K562 (cell line): ENCODE results near the gene ANKRD13C. TPM values are rescaled to one million over a fixed set of nuclear protein-coding genes. Genes with fewer than 3 reads are reported as not detected.

Source experiments
- ATAC-seq: fragments of 200-7000 bp; cut with Tn5 transposase; 3 replicates; pipeline ENCODE4 v1.9.1; 2020; ENCODE audit warnings: moderate library complexity
- BruUV-seq: library from RNA; stranded (reverse); fragments of 400-500 nt; replicated peaks from 2 replicates; lab custom pipeline; 2021; lab: Mats Ljungman, UMichigan
- CTCF ChIA-PET: fragments of 300-600 bp; formaldehyde crosslinking; extraction: SDS; loops from one replicate; lab custom pipeline; 2021; ENCODE audit warnings: low intra/inter-chr PET ratio; lab: Yijun Ruan, JAX
- POLR2A ChIA-PET: fragments of 300-600, 350-650 bp; sonication (Branson Sonifier 250); formaldehyde crosslinking; extraction: SDS; loops from one replicate; lab custom pipeline; 2021; ENCODE audit warnings: antibody characterized with exemption, inconsistent platforms; lab: Yijun Ruan, JAX
- DNase-seq, 4 experiments: peaks; one replicate each; pipeline versions ENCODE4 v3.0.0 to v3.0.0-alpha.2; 2011 to 2018; ENCODE audit warnings: low spot score in 3 of 4, mixed read lengths in 3 of 4; ENCODE audit errors: extremely low read depth in 1 of 4
- FAIRE-seq: peaks from 2 replicates; lab custom pipeline; 2011; peaks lifted over from hg19 to GRCh38; lab: Jason Lieb, UNC
- H2AFZ ChIP-seq: 2 replicates; pipeline ENCODE4 v1.6.0; 2011; ENCODE audit warnings: low read depth, low read length, control low read depth, inconsistent platforms
- H3K27ac ChIP-seq: fragments of 200-600 bp; 3 replicates; pipeline ENCODE4 v1.8.0; 2011; ENCODE audit warnings: low read depth, mild to moderate bottlenecking, control low read depth, inconsistent platforms, low read length, moderate library complexity, mixed read lengths; ENCODE audit errors: extremely low read depth
- H3K27me3 ChIP-seq, 2 experiments: fragments of 300-600 bp in 1 of 2; 2 replicates in 1 of 2; 3 replicates in 1 of 2; pipeline versions ENCODE4 v1.6.0 to v1.8.0; 2011; ENCODE audit warnings: inconsistent platforms in 2 of 2, low read length in 2 of 2, mild to moderate bottlenecking in 1 of 2, mixed read lengths in 1 of 2, moderate library complexity in 1 of 2; ENCODE audit not compliant: control insufficient read depth in 2 of 2, insufficient read depth in 2 of 2
- H3K36me3 ChIP-seq: fragments of 300-600 bp; 3 replicates; pipeline ENCODE4 v1.8.0; 2011; ENCODE audit warnings: mild to moderate bottlenecking, low read length, inconsistent platforms; ENCODE audit not compliant: control insufficient read depth, insufficient read depth
- H3K4me1 ChIP-seq, 2 experiments: fragments of 200-600 bp in 1 of 2; replicated peaks in 1 of 2; 2 replicates in 1 of 2; 3 replicates in 1 of 2; pipeline versions ENCODE4 v1.5.1 to v1.8.0; 2011; ENCODE audit warnings: inconsistent platforms in 2 of 2, low read length in 2 of 2, mild to moderate bottlenecking in 1 of 2, mixed read lengths in 1 of 2, moderate library complexity in 1 of 2; ENCODE audit not compliant: control insufficient read depth in 2 of 2, insufficient read depth in 2 of 2
- H3K4me2 ChIP-seq: 2 replicates; pipeline ENCODE4 v1.6.1; 2011; ENCODE audit warnings: low read length, control low read depth, inconsistent platforms, mixed read lengths; ENCODE audit not compliant: insufficient read depth
- H3K4me3 ChIP-seq: fragments of 200-600 bp; sonication (generic), shearing (Covaris generic); 2 replicates; pipeline ENCODE4 v1.5.1; 2016; ENCODE audit warnings: control low read depth, inconsistent platforms
- H3K79me2 ChIP-seq: fragments of 200-600 bp; 3 replicates; pipeline ENCODE4 v1.8.0; 2011; ENCODE audit warnings: low read length, inconsistent platforms; ENCODE audit not compliant: control insufficient read depth, insufficient read depth
- H3K9ac ChIP-seq, 2 experiments: 2 replicates each; pipeline versions ENCODE4 v1.6.0 to v1.6.1; 2011; ENCODE audit warnings: low read depth in 2 of 2, low read length in 2 of 2, control low read depth in 1 of 2, inconsistent platforms in 1 of 2, mild to moderate bottlenecking in 1 of 2, mixed read lengths in 1 of 2; ENCODE audit not compliant: insufficient read depth in 1 of 2
- H3K9me1 ChIP-seq: one replicate; pipeline ENCODE4 v1.6.0; 2011; ENCODE audit warnings: inconsistent platforms, mild to moderate bottlenecking, low read length, moderate library complexity; ENCODE audit not compliant: control insufficient read depth, insufficient read depth
- H3K9me3 ChIP-seq: replicated peaks from 2 replicates; pipeline ENCODE4 v1.5.1; 2011; ENCODE audit warnings: low read depth, low read length, inconsistent platforms; ENCODE audit not compliant: control insufficient read depth, insufficient read depth
- H4K20me1 ChIP-seq: replicated peaks from 2 replicates; pipeline ENCODE4 v1.6.1; 2011; ENCODE audit warnings: low read length, inconsistent platforms, mixed read lengths; ENCODE audit not compliant: control insufficient read depth, insufficient read depth
- CBX5 ChIP-seq: IDR thresholded peaks from 2 replicates; pipeline ENCODE4 v1.6.1; 2014; ENCODE audit warnings: low read depth, borderline replicate concordance
- DLX4 ChIP-seq: fragments of 250-450 bp; sonication (Bioruptor Pico); IDR thresholded peaks from 2 replicates; pipeline ENCODE4 v1.6.1; 2021; ENCODE audit warnings: mild to moderate bottlenecking
- ELF4 ChIP-seq: fragments of 450-650 bp; formaldehyde crosslinking; IDR thresholded peaks from 2 replicates; pipeline ENCODE4 v1.4.0; 2022; ENCODE audit warnings: missing genetic modification characterization
- FOXO4 ChIP-seq: fragments of 450-650 bp; formaldehyde crosslinking; IDR thresholded peaks from 2 replicates; pipeline ENCODE4 v1.4.0; 2020; ENCODE audit warnings: mild to moderate bottlenecking, moderate library complexity
- HDAC6 ChIP-seq: IDR thresholded peaks from 2 replicates; pipeline ENCODE4 v1.6.1; 2012; ENCODE audit warnings: low read depth, mild to moderate bottlenecking, control low read depth, inconsistent platforms, low read length, moderate library complexity
- MTA3 ChIP-seq: fragments of 450-650 bp; formaldehyde crosslinking; IDR thresholded peaks from 2 replicates; pipeline ENCODE4 v1.6.1; 2017; ENCODE audit warnings: mild to moderate bottlenecking, borderline replicate concordance
- NCOA4 ChIP-seq: fragments of 450-650 bp; IDR thresholded peaks from 2 replicates; pipeline ENCODE4 v1.6.1; 2018; ENCODE audit warnings: mild to moderate bottlenecking; ENCODE audit not compliant: partially characterized antibody
- NR4A1 ChIP-seq, 2 experiments: fragments of 250-450 bp in 1 of 2; fragments of 450-650 bp in 1 of 2; sonication (Bioruptor Pico) in 1 of 2; IDR thresholded peaks; 2 replicates each; pipeline versions ENCODE4 v1.4.0 to v1.6.1; 2016 to 2020; ENCODE audit warnings: mild to moderate bottlenecking in 2 of 2, missing compliant biosample characterization in 1 of 2, missing genetic modification characterization in 1 of 2, moderate library complexity in 1 of 2
- PPARD ChIP-seq: fragments of 250-450 bp; sonication (Bioruptor Pico); IDR thresholded peaks from 2 replicates; pipeline ENCODE4 v1.8.0; 2022; ENCODE audit warnings: inconsistent platforms, mild to moderate bottlenecking, moderate library complexity
- RBM14 ChIP-seq: fragments of 200-400 bp; formaldehyde crosslinking; IDR thresholded peaks from 2 replicates; pipeline ENCODE4 v1.6.1; 2018; ENCODE audit warnings: low read depth, mild to moderate bottlenecking, low read length, moderate library complexity, borderline replicate concordance; ENCODE audit not compliant: insufficient read depth
- SPI1 ChIP-seq: IDR thresholded peaks from 2 replicates; pipeline ENCODE4 v1.6.1; 2011; ENCODE audit warnings: low read depth, low read length, control low read depth, borderline replicate concordance
- SRF ChIP-seq, 2 experiments: fragments of 250-450, 450-650 bp in 1 of 2; sonication (Bioruptor Pico) in 1 of 2; sonication (generic) in 1 of 2; formaldehyde crosslinking; IDR thresholded peaks; 2 replicates each; pipeline versions ENCODE4 v1.5.0 to v1.5.1; 2020 to 2022; ENCODE audit warnings: mild to moderate bottlenecking in 1 of 2, missing genetic modification reagents in 1 of 2
- STAT6 ChIP-seq: sonication (generic); formaldehyde crosslinking; IDR thresholded peaks from 2 replicates; pipeline ENCODE4 v1.8.1; 2023; ENCODE audit warnings: mild to moderate bottlenecking, missing genetic modification reagents
- TAF7 ChIP-seq: fragments of 450-650 bp; IDR thresholded peaks from 2 replicates; pipeline ENCODE4 v1.6.1; 2016; ENCODE audit warnings: missing genetic modification characterization, missing compliant biosample characterization
- TFE3 ChIP-seq: fragments of 450-650 bp; formaldehyde crosslinking; IDR thresholded peaks from 2 replicates; pipeline ENCODE4 v1.4.0; 2020; ENCODE audit warnings: mild to moderate bottlenecking, mixed read lengths
- XRCC3 ChIP-seq: fragments of 450-650 bp; IDR thresholded peaks from 2 replicates; pipeline ENCODE4 v1.6.1; 2017; ENCODE audit warnings: mild to moderate bottlenecking, moderate library complexity
- ZFP36 ChIP-seq: fragments of 150-350 bp; IDR thresholded peaks from 2 replicates; pipeline ENCODE4 v1.6.1; 2018; ENCODE audit warnings: low read length, low read depth; ENCODE audit not compliant: partially characterized antibody
- WGBS: fragments of 100-300 bp; shearing (Covaris generic); methylation state at CpG from one replicate; pipeline ENCODE4 v1.1.6; 2016; ENCODE audit warnings: low coverage, mixed read lengths; ENCODE audit not compliant: insufficient coverage; ENCODE audit errors: missing lambda C conversion rate; 5-methylcytosine and 5-hydroxymethylcytosine counted together
- in situ Hi-C: fragments of 300-500 bp; cut with MboI; formaldehyde crosslinking; loops from 4 replicates; pipeline ENCODE4 v1.15.0; 2018; ENCODE audit warnings: inconsistent platforms, mixed read lengths
- intact Hi-C: fragments of 100-400 bp; cut with micrococcal nuclease; formaldehyde crosslinking; loops from 2 replicates; pipeline ENCODE4 v1.14.2; 2022
- polyA plus RNA-seq, 8 experiments: library from polyadenylated mRNA; depleted of rRNA in 4 of 8; stranded (reverse) in 5 of 8; unstranded in 3 of 8; fragments of >200 nt; fragmentation: Nextera tagmentation in 2 of 8; fragmentation: Illumina TruSeq in 1 of 8; extraction: Ambion mirVana in 2 of 8; extraction: Trizol in 1 of 8; gene quantifications; 2 replicates each; pipeline versions ENCODE4 v1.2.1 to v1.2.3, GENCODE V29; 2011 to 2014; ENCODE audit warnings: inconsistent platforms in 1 of 8, missing spikeins in 1 of 8
- total RNA-seq, 7 experiments: library from RNA; depleted of rRNA in 6 of 7; stranded (reverse); fragments of >200 nt in 6 of 7; fragmentation: Illumina TruSeq in 2 of 7; extraction: Trizol in 2 of 7; gene quantifications; 2 replicates each; pipeline versions ENCODE4 v1.2.1 to v1.2.3, GENCODE V29; 2011 to 2021; ENCODE audit warnings: low replicate concordance in 1 of 7

ANKRD13C gene
- total and polyA plus RNA-seq, 9 of the 15 experiments (the other 6 are each of a cell fraction or from before 2014, with no cell fraction given): 3.4 to 22.8 (median 12.5) TPM

GRCh38 chr1:70318191-70318590 lies 36.3 kb downstream of the ANKRD13C start:
- Histone ChIP-seq H3K4me2 (no peak overlapping the region), H3K4me3 (no peak overlapping the region), H3K9ac (no peak overlapping the region), H3K9me3 (no peaks in the 10 kb centered on the region), H2AFZ (no peak overlapping the region), H3K27me3 (no peaks in the 10 kb centered on the region), H3K4me1 (no peaks in the 10 kb centered on the region), H3K27ac (no peak overlapping the region), H3K36me3 (peaks cover 23% of the 10 kb centered on the region; the same call in 1 of the 3 replicates), H4K20me1 (no peaks in the 10 kb centered on the region), H3K79me2 (peaks cover 10% of the 10 kb centered on the region; the same call in 1 of the 3 replicates), H3K9me1 (no peaks in the 10 kb centered on the region)
- BruUV-seq: no TSS peak
- ATAC-seq (no peak), DNase-seq (no peak), FAIRE-seq (no peak)
- in situ Hi-C loops: no loop called here
- ChIA-PET CTCF (no interaction called here), POLR2A (interaction anchor here (0.9 to 1.7 kb wide), 3 partner anchors 14 to 93 kb away, joined by 3 to 5 read pairs (median 4); partner anchors contain the start of genes ANKRD13C and CTH)
- WGBS: 50% methylated on average over 1 of the region's 1 CpG
- intact Hi-C loops: no loop called here
- TF ChIP-seq TAF7: no peak
- no peak for TF ChIP-seq DLX4 (CRISPR knock-in tag)
- TF ChIP-seq PPARD: no peak
- TF ChIP-seq NCOA4: no peak
- no peak for TF ChIP-seq XRCC3
- TF ChIP-seq TFE3: no peak
- no peak for TF ChIP-seq NR4A1 (CRISPR knock-in tag; IDR thresholded peaks at IDR 0.05)
- TF ChIP-seq NR4A1 (tag; IDR thresholded peaks at IDR 0.05): no peak
- TF ChIP-seq ZFP36: no peak
- TF ChIP-seq RBM14: no peak
- no peak for TF ChIP-seq MTA3
- no peak for TF ChIP-seq ELF4 (CRISPR knock-in tag)
- TF ChIP-seq HDAC6: no peak
- TF ChIP-seq STAT6 (CRISPR knock-in tag): no peak
- no peak for TF ChIP-seq FOXO4 (CRISPR knock-in tag)
- TF ChIP-seq CBX5: no peak
- TF ChIP-seq SRF (CRISPR knock-in tag; IDR thresholded peaks at IDR 0.05): no peak
- TF ChIP-seq SPI1: no peak
